Measurements from ENCODE around the gene EPHB1.
A peak's percentile ranks its signal among the peaks of the same experiment; 100 is the strongest.
"Not testable (repeated sequence)": the region's sequence is repeated elsewhere in the genome, so short reads cannot be mapped to it uniquely, and the experiment has no call there.

The EPHB1 gene

DNA sequence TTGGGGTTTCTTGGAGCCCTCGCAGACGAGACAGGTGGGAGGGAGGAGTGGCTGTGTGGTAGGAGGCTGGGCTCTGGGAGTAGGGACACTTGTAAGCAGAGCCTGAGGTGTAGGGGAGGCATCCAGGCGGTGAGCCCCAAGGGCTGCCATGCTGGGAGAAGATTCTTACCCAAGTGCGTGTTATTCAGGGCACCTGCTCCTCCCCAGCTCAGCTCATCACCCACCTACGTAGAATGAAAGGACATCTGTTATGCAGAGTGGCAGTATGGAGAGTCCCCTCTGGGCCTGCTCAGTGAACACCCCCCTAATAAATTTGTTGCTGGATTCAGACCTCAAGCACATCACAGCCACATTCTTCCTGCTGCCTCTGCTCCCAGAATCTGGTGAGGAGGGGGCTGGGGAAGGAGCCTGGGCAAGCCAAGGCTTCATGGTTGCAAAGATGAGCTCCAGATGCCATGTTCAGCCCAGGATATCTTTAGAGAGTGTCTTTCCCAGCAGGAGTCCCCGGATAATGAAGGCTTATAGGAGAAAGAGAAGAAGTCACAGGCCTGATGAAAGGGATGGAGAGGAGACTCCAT lies 261.8 kb downstream of the EPHB1 start:
- no peak for DNase-seq

DNA sequence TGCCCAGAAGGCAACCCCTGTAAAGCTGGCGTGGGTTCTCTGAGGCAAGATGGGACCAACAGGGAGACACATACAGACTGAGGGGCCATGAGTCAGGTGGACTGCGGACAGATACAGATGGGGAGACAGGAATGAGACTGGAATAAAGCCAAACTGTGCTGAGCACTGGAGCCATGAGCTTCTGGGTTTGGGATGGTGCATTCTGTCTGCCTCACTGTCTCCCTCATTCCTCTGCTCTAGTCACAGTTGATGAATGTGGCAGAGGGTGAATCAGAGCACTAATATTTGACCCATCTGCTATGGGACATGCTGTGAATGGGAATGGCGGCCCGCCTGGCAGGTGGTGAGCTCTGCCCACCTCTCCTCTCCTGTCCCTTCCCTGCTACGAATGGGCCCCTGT lies 262.9 kb downstream of the EPHB1 start:
- DNase-seq = no peak

DNA sequence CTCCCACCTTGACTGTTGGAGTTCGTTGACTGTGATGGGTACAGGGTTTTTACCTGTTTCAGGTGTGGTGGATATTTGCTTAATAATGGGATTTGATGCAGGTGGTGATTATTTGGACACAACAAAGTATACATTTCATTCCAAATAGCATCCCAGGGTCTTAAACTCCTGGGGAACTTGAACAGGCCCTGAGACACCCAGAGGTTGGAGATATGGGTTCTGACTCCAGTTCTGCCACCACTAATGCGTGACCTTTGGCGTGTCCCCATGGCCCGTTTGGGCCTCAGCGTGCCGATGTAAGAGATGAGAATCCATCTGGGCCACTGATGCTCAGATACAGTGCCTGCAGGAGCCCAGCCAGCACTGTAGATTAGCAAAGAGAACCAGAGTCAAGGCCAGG lies 264.5 kb downstream of the EPHB1 start:
- DNase-seq = no peak

DNA sequence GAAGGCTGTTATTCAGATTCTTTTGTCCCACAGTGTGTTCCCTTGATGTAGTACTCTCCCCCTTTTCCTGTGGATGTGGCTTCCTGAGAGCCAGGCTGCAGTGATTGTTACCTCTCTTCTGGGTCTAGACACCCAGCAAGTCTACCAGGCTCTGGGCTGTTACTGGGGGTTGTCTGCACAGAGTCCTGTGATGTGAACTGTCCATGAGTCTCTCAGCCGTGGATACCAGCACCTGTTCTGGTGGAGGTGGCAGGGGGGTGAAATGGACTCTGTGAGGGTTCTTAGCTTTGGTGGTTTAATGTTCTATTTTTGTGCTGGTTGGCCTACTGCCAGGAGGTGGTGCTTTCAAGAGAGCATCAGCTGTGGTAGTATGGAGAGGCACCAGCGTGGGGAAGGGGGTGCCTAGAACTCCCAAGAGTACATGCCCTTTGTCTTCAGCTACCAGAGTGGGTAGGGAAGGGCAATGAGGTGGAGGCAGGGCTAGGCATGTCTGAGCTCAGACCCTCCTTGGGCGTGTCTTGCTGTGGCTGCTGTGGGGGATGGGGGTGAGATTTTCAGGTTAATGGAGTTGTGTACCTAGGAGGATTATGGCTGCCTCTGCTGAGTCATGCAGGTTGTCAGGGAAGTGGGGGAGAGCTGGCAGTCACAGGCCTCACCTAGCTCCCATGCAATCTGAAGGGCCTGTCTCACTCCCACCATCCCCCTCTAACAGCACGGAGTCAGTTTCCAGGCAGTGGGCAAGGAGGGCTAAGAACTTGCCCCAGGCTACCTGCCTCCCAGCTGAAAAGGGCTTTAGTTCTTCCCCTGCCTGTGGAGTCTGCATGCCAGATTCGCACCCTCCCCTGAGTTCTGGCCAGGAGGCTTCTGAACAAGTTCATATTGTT lies 272.0 kb downstream of the EPHB1 start:
- DNase-seq = not testable (repeated sequence)

DNA sequence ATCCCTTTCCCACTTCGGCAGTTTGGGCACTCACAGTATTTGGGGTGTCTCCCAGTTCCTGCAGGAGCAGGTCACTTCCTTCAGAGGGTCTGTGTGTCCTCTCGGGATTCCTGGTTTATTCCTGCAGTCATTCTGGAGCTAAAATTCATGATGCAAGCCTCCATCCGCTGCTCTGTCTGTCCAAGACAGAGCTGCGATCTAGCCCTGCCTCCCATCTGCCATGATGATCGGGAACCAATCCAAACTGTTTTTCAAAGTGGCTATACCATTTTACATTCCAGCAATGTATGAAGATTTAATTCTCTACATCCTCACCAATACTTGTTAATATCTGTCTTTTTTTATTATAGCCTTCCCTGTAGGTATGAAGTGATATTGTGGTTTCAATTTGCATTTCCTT lies 273.0 kb downstream of the EPHB1 start:
- no peak for DNase-seq

DNA sequence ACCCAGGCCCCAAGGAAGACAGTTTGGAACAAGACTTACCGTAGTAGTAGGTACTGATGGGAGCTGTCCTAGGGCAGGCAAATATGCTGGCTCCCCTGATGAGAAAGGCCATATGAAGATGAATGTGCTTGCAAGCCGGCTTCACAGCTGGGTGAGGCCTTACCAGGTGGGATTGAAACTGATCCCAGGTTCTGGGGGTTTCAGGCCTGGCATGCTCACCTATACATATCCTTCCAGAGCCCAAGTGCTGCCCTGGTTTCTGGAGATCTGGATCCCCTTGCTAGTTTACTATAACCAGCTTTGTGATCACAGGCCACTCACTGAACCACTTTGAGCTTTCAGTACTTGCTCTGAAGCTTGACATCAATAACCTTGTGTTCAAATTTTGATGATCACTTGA lies 274.3 kb downstream of the EPHB1 start:
- no peak for DNase-seq

DNA sequence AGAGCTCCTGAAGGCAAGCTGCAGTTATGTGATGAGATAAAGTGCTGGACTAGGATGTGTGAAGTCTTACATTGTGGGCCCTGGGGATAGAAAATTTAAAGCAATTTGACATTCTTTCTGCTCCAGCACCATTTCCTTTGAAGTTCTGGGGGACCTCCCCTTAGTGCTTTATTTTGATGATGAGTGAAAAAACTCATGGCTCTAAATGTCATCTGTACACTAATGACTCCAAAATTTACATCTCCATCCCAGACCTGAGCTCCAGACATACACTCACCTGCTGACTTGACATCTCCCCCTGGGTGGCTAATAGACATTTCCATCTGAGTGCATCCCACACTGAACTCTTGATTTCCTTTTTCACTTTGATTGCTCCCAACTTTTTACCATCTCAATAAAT lies 276.4 kb downstream of the EPHB1 start:
- DNase-seq = no peak

DNA sequence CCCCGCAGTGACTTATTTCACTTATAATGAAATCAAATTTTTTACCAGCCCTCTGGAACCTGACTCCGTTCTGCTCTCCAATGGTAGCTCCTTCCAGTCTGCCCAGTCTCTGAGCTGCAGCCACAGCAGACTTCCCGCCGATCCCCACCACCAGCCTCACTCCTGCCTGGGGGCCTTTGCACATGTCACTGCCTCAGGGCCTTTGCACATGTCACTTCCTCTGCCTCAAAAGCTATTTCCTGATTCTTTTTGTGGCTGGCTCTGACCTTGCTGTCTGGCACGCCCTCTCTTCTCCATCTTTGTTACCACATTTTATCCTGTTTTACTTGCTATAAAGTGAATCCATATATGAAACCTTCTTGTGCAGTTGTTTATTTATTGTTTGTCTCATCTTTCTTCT lies 277.4 kb downstream of the EPHB1 start:
- DNase-seq = no peak

DNA sequence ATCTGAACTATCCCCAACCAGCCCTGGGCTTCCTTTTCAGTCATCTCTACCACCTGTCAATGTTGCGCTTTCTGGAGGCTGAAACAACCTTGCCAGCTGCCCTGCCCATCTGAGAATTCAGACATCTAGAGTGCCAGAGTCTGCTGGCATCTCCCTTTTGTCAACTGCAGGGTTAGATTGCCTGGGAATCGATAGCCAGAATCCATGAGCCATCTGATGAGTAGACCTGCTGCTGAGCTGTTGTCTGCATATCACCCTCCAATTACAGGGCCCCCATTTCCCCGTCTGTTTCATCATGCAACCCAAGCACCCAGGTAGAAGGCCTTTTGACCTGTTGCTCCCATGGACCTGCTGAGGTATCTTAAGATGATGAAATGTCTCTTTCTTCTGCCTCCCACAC lies 280.1 kb downstream of the EPHB1 start:
- DNase-seq = no peak

DNA sequence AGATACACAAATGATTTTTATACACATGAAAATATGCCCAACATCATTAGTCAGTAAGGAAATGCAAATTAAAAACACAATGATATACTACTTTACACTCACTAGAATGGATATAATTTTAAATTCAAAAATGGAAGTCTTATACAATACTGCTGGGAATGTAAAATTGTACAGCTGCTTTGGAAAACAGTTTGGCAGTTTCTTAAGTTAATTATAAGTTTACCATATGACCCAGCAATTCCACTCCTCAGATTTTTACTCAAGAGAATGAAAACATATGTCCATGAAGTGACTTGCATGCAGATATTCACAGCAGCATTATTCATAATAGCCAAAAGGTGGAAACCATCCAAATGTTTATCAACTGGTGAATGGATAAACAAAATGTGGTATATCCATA lies 281.3 kb downstream of the EPHB1 start:
- no peak for DNase-seq

DNA sequence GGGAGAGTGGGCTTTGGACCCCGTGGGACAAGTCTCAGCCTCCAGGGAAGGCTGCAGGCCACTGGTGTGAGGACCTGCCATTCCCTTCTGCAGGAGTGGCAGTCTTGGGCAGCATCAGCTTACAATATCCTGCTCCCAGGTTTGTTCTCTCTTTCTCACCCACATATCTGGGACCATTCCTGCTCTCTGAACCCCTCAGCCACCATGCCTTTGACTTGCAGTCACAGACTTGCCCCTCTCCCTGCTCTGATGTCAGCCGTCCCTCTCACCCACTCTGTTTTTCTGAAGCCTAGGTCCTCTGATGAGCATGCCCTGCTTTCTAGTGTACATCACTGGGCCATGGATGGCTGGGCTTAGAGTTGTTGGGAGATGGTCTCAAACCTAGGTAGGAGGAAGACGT lies 282.1 kb downstream of the EPHB1 start:
- no peak for DNase-seq

DNA sequence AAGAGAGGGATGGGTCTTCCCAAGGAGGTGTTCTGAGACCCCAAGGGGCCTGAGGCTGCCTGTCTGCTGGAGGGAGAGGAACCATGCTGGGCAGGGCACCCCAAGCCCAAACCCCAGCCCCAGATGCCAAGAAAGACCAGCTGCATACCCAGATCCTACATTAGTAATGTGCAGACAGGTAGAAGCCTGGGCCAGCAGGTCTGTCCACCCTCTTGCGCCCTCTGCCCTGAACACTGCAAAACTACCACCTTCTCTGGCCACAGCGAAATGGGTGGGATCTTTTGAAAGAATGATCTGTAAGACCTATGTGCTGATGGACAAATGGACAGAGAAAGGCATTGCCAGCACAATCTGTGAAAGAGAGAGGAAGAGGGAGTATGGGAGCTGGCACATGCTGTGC lies 283.2 kb downstream of the EPHB1 start:
- no peak for DNase-seq

DNA sequence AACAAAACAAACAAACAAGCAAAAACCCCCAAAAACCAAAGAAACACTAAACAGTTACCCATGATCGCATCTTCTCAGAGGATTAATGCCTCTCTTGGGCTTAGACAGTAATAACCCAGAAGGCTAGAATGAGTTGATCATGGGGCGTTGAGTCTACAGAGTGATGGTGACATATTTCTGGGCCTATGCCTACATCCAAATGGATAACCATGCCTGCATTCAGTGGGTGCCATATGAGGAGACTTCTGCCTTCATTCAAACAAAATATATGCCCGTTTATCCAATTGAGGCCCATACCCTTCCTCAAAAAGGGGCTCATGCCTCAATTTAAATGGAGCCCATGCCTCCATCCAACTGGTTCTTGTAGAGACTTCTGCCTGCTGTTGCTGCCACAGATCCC lies 284.0 kb downstream of the EPHB1 start:
- no peak for DNase-seq

DNA sequence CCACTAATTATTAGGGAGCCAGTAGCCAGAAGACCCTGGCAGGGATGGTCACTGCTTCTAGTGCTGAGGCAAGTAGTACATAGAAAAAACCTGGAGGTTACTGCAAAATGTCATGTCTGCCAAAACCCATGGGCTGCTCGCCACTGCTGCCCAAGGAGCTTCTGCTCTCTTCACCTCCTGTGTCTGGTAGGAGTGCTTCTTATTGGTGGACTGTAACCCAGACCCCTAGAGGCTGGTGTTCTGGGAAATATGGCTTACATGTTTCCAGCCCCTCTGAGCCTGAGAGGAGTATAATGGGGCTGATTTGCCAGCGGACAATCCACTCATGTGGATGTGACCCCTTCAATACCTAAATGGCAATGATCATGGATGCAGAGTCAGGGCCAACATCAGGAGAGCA lies 286.4 kb downstream of the EPHB1 start:
- DNase-seq = no peak

DNA sequence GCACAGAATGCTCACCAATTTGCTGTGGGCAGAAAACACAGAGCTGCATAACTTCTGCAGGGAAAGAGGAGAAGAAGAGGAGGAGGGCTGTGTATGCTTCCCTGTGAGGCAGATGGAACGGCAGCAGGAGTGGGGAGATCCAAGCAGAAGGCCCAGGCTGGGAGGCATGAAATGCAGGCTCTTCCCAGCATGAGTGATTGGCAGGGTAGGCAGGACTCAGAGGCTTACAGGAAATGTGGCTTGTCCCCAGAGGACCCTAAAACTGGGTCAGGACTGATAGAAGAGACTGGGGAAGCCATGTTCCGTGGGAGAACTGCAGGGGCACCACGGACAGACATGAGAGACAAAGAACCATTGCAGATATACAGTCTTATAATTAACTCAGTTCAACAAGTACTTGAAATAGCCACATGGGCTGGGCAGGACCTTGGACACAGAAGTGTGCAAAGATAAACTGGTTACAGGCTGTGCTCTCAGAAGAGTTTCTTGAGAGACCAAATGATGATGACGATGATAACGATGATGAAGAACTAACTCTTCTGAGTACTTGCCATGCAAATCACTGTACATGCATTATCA lies 286.9 kb downstream of the EPHB1 start:
- DNase-seq = peak; percentile 64 to 92

DNA sequence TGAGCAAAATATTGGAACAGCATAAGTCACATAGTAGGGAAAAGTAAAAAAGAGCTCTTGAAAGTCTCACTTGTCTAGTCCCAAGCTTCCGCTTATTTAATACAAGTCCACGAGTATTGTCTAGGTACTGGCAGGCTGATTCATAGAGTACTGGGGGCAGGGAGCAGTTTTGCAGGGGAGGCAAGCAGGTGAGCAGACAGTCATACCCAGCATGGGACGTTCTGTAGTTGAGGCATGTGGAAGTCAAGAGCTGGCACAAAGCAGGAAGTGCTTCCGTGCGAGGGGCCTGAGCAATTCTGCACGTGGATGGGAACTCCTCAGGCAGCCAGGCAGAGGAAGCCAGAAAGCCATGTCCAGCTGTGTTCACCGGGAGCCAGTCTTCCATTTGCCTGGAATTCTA lies 287.6 kb downstream of the EPHB1 start:
- DNase-seq = no peak

DNA sequence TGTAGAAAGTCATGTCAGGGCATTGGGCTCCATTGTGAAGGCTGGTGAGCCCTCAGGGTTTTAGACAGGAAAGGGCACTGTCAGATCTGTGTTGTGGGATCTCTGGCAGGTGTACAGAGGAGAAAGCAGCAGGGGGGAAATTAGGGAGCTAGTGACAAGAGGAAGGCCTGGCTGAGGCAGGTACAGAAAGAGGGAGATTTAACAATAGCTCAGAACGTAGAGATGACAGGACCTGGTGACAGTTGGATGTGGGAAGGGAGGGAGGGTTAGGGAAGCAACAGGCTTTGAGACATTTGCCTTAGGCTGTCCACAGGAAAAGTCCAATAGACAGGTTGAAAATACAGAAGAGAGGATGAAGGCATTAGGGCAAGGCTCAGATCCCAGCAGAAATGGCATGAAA lies 288.1 kb downstream of the EPHB1 start:
- no peak for DNase-seq

DNA sequence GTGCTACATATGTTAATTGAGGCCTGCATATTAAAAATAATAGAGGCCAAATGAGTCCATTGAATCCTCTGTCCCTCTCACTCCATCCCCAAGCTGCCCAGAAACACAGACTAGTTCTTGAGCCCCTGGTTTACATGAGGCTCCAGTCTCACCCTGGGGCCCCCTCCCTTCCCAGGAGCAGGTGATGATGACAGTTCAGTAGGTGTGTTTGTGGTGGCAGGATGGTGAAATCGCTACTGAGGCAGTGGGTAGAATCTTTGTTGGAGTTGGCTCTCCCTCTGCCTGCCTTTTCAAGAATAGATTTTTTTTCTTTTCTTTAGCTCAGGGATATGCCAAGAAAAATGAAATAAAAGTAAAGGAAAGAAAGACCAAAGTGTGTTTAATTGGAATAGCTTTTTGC lies 288.7 kb downstream of the EPHB1 start:
- no peak for DNase-seq

DNA sequence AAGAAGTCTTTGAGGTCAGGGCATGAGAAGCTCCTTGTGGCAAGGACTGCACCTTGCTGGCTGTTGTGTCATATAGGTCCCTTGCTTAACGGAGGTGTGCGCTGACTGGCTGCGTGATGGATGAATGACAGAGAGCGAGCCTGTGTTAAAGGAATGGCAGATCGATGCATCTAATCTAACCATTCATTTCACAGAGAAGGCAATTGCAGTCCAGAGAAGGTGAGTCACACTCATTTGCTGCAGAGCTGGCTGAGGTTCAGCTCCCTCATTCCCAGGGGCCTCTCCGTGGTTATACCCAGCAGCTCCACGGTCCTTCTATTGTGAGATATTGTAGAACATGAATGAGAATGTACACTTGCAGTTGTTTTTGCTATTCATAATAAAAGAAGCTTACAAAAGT lies 289.3 kb downstream of the EPHB1 start:
- DNase-seq = no peak

DNA sequence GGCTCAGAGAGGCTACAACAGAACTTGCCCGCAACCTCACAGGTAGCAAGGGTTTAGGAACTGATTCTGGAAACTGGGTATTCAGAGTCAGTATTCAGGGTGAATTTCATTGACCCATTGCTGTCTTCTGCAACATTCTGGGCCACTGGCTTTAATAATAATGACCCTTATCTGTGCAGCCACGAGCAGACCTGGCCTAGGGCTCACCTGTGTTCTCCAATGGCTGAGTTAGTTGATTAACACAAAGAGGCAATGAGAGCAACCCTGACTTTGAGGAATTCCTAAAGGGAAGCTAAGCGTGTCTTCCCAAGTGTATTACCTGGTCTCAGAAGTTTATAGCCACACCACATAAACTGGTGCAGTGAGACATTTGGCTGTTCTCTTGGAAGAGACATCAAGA lies 289.9 kb downstream of the EPHB1 start:
- no peak for DNase-seq

DNA sequence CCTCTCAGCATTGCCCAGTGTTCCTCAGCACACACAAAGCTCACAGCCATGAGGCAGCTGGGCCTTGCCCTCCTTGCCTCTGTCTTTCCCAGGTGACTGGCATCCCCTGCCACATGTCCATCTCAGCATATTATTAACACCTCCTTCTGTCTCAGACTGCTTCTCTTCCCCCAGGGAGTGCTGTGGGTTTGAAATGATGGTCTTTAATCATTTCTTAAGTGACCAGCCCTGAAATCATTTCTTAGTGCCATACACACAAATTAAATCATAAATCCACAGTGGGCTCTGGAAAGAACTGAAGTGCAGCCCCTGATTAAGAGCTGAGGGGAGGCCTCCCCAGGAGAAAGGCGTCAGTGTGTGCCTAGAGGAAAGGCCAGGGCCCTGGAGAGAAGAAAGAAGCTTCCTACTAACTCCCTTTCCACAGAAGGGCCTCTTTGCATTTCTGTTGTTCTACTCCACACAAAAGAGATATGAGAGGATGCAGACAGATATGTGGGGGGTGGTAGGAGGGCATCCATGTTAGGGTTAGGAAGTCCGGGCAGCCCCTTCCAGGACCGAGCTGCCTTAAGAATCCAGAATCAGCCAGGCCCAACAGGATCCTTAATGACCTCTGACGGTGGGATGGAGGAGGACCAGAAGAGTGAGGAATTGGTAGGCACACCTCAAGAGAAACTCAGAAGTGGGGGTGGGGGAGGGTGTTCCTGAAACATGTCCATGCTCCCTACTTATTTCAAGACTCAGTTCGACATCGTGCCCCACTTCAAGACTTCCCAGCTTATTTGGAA lies 290.8 kb downstream of the EPHB1 start:
- no peak for DNase-seq

DNA sequence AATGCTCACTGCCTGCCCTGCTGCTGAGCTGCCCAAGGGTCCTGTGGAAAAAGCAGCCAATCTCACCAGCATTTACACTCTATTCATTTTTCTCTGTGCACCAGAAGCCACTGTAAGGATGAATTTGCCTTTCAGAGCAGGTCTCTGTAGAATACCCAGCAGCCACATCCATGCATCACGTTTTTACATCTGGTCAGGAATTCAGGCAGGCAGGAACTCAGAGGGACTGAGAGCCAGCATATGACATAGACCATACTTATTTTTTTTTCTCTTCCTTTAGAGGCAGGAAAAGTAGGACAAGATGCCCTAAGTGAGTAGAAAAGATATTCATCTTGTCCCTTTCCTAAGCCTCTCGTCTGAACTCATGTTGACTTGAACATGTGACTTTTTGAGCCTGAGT lies 292.7 kb downstream of the EPHB1 start:
- DNase-seq = no peak

DNA sequence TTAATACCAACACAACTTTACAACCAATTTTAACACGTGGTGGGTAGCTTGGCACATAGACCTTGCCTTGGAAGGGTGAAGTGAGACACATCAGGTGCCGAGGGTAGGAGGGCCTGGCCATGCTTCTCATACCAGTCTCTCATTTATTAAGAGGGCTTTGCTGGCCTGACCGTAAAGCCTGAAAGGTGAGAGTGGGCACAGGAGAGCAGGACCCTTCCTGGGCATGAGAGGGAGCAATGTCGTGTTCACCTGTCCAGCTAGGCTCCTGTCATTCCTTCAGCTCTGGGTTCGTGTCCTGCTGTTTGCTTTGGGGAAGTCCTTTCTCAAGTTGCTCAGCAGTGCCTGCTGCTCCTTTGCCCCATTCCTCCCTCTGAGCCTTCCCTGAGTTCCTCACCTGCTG lies 294.4 kb downstream of the EPHB1 start:
- DNase-seq = no peak

Measured in cerebellar nuclear complex (tissue), 1 donor.